Measurements from ENCODE around the gene KSR1.

DNA sequence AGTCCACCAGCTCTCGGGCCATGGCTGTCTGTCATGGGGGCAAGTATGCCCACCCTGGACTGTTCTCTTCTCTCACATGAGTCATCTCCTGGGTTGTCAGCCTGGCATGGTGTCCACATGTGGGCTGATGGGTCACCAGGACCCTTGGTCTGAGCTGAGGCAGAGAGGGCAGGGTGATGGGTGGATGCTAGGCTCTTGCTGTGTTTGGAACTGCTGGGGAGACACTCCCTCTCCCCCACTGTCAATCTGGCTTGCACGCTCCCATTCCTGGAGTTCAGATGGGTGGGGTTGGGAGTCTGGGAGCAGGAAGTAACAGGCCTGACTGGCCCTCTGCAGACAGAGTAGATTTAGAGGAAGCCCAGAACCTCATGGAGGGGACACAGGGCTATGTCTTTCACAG, 28.9 kb downstream of the KSR1 start:
- TF ChIP-seq, protein P1, sequence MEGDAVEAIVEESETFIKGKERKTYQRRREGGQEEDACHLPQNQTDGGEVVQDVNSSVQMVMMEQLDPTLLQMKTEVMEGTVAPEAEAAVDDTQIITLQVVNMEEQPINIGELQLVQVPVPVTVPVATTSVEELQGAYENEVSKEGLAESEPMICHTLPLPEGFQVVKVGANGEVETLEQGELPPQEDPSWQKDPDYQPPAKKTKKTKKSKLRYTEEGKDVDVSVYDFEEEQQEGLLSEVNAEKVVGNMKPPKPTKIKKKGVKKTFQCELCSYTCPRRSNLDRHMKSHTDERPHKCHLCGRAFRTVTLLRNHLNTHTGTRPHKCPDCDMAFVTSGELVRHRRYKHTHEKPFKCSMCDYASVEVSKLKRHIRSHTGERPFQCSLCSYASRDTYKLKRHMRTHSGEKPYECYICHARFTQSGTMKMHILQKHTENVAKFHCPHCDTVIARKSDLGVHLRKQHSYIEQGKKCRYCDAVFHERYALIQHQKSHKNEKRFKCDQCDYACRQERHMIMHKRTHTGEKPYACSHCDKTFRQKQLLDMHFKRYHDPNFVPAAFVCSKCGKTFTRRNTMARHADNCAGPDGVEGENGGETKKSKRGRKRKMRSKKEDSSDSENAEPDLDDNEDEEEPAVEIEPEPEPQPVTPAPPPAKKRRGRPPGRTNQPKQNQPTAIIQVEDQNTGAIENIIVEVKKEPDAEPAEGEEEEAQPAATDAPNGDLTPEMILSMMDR (IDR thresholded peaks at IDR 0.05 in 4 of 5, conservative IDR thresholded peaks at IDR 0.05 in 1 of 5): no peak
- no peak for TF ChIP-seq POLR2A (IDR thresholded peaks at IDR 0.05)

All from gastrocnemius medialis (tissue), 4 donors.